Gastroesophageal sphincter (tissue), 4 donors: ENCODE results near the gene SLC26A4. TPM values are rescaled to one million over a fixed set of nuclear protein-coding genes. Genes with fewer than 3 reads are reported as not detected.

Experiments used
- ATAC-seq: fragments of 150-250 bp; one replicate; pipeline ENCODE4 v1.9.1; 2016; ENCODE audit warnings: mild to moderate bottlenecking, moderate library complexity
- H3K27ac ChIP-seq, 4 donors: fragments of 200-600 bp; sonication (generic) in 3 of 4; 1 replicate in 3 of 4; 2 replicates in 1 of 4; pipeline ENCODE4 v1.5.1; 2016 to 2019
- H3K27me3 ChIP-seq: fragments of 200-600 bp; sonication (generic); one replicate; pipeline ENCODE4 v1.5.1; 2019
- H3K36me3 ChIP-seq, 2 donors: fragments of 200-600 bp; sonication (generic); one replicate each; pipeline ENCODE4 v1.5.1; 2019; ENCODE audit warnings: control low read depth in 1 of 2
- H3K4me1 ChIP-seq, 3 donors: fragments of 200-600 bp; sonication (generic); 1 replicate in 2 of 3; 2 replicates in 1 of 3; pipeline ENCODE4 v1.5.1; 2016 to 2019; ENCODE audit warnings: control low read depth in 2 of 3
- H3K4me3 ChIP-seq, 2 donors: fragments of 200-600 bp; sonication (generic); one replicate each; pipeline ENCODE4 v1.5.1; 2019; ENCODE audit warnings: mild to moderate bottlenecking in 1 of 2, moderate library complexity in 1 of 2
- H3K9me3 ChIP-seq, 3 donors: fragments of 200-600 bp; sonication (generic); one replicate each; pipeline ENCODE4 v1.5.1; 2017 to 2019; ENCODE audit warnings: control low read depth in 2 of 3
- CTCF ChIP-seq, 4 experiments: fragments of 200-600 bp in 2 of 4; fragments of 450-650 bp in 2 of 4; sonication (generic) in 1 of 4; IDR thresholded peaks; one replicate each; pipeline ENCODE4 v1.5.1; 2017 to 2019; ENCODE audit warnings: antibody characterized with exemption in 4 of 4, mild to moderate bottlenecking in 2 of 4, moderate library complexity in 2 of 4
- EP300 ChIP-seq: sonication (generic); formaldehyde crosslinking; IDR thresholded peaks from one replicate; pipeline ENCODE4 v1.6.1; 2017; ENCODE audit warnings: antibody characterized with exemption, mild to moderate bottlenecking
- POLR2A ChIP-seq, 2 donors: fragments of 450-650 bp; IDR thresholded peaks; one replicate each; pipeline ENCODE4 v1.6.1; 2017; ENCODE audit warnings: antibody characterized with exemption in 2 of 2, mild to moderate bottlenecking in 2 of 2, moderate library complexity in 1 of 2
- POLR2AphosphoS5 ChIP-seq: sonication (generic); formaldehyde crosslinking; IDR thresholded peaks from one replicate; pipeline ENCODE4 v1.6.1; 2017; ENCODE audit warnings: antibody characterized with exemption
- WGBS, 2 donors: methylation state at CpG; one replicate each; pipeline ENCODE4 v1.1.5; 2018; ENCODE audit warnings: low coverage in 1 of 2; 5-methylcytosine and 5-hydroxymethylcytosine counted together
- total RNA-seq, 4 donors: library from RNA; depleted of rRNA; stranded (reverse); fragments of >200 nt; gene quantifications; one replicate each; pipeline ENCODE4 v1.1.0, GENCODE V29; 2016

The SLC26A4 gene
- total RNA-seq, 4 donors from 2014 or later: 0.42 to 6.1 (median 1.4) TPM

GRCh38 chr7:107652642-107653041, 8.0 kb upstream of the SLC26A4 start:
- H3K36me3 ChIP-seq: no peaks in the 10 kb centered on the region
- no peaks in the 10 kb centered on the region for H3K9me3 ChIP-seq
- no peak for ATAC-seq
- TF ChIP-seq CTCF (IDR thresholded peaks at IDR 0.05) (no peak), EP300 (no peak), POLR2AphosphoS5 (no peak), POLR2A (IDR thresholded peaks at IDR 0.05) (no peak)
- H3K4me1 ChIP-seq: no peaks in the 10 kb centered on the region
- WGBS, 2 donors: 88 to 94% methylated on average over 3 to 4 of the region's 5 CpGs
- no peak overlapping the region for H3K4me3 ChIP-seq
- no peak overlapping the region for H3K27ac ChIP-seq
- no peaks in the 10 kb centered on the region for H3K27me3 ChIP-seq

- Histone ChIP-seq H3K36me3 (no peaks in the 10 kb centered on the region), H3K27me3 (peaks cover 41% of the 10 kb centered on the region), H3K4me3 (no peak overlapping the region), H3K9me3 (no peaks in the 10 kb centered on the region), H3K4me1 (peaks cover 0 to 20% (median 11%) of the 10 kb centered on the region in 3 donors), H3K27ac (no peak overlapping the region)
- no peak for ATAC-seq
- TF ChIP-seq CTCF (IDR thresholded peaks at IDR 0.05) (no peak), EP300 (no peak), POLR2AphosphoS5 (no peak), POLR2A (IDR thresholded peaks at IDR 0.05) (no peak)
Measured at GRCh38 chr7:107658467-107658866, 2.2 kb upstream of the SLC26A4 start.

- Histone ChIP-seq H3K27ac (no peak overlapping the region), H3K36me3 (no peaks in the 10 kb centered on the region), H3K27me3 (peaks cover 52% of the 10 kb centered on the region), H3K4me1 (peaks cover 0 to 20% (median 11%) of the 10 kb centered on the region in 3 donors), H3K9me3 (no peaks in the 10 kb centered on the region), H3K4me3 (no peak overlapping the region)
- no peak for TF ChIP-seq CTCF (IDR thresholded peaks at IDR 0.05)
- TF ChIP-seq POLR2AphosphoS5: no peak
- TF ChIP-seq EP300: no peak
- no peak for TF ChIP-seq POLR2A (IDR thresholded peaks at IDR 0.05)
- no peak for ATAC-seq
- WGBS, 2 donors: 75 to 82% methylated on average over 4 of the region's 4 CpGs
Measured at GRCh38 chr7:107659666-107660065, 962 bp upstream of the SLC26A4 start.

GRCh38 chr7:107661081-107661864, 645 bp downstream of the SLC26A4 start:
- Histone ChIP-seq H3K27ac (no peak overlapping the region), H3K4me1 (peaks cover 0 to 20% (median 11%) of the 10 kb centered on the region in 3 donors), H3K36me3 (no peaks in the 10 kb centered on the region), H3K9me3 (no peaks in the 10 kb centered on the region), H3K27me3 (peaks cover 59% of the 10 kb centered on the region), H3K4me3 (peak overlapping the region; percentile 15 to 56)
- ATAC-seq: peak; percentile 62
- WGBS, 2 donors: 0% methylated on average over 4 of the region's 73 CpGs; no CpG with 5 or more reads in 1 of the 2 donors
- TF ChIP-seq CTCF (IDR thresholded peaks at IDR 0.05): peak in 2 of 4 experiments; percentile 14 to 17
- TF ChIP-seq POLR2AphosphoS5: no peak
- TF ChIP-seq EP300: no peak
- TF ChIP-seq POLR2A (IDR thresholded peaks at IDR 0.05): no peak

- WGBS, 2 donors: 15 to 83% methylated on average over 1 to 11 of the region's 20 CpGs
- H3K27ac ChIP-seq: no peak overlapping the region
- no peaks in the 10 kb centered on the region for H3K9me3 ChIP-seq
- no peak for ATAC-seq
- peaks cover 61% of the 10 kb centered on the region for H3K27me3 ChIP-seq
- H3K36me3 ChIP-seq: no peaks in the 10 kb centered on the region
- peaks cover 0 to 20% (median 11%) of the 10 kb centered on the region in 3 donors for H3K4me1 ChIP-seq
- TF ChIP-seq CTCF (IDR thresholded peaks at IDR 0.05) (peak in 1 of 4 experiments; percentile 2), POLR2A (IDR thresholded peaks at IDR 0.05) (no peak)
- H3K4me3 ChIP-seq: peak overlapping the region; percentile 15 to 56
Measured at GRCh38 chr7:107661865-107662379, 1.3 kb downstream of the SLC26A4 start.
